Measurements from ENCODE around the gene VSIR. TPM values are rescaled to one million over a fixed set of nuclear protein-coding genes. Genes with fewer than 3 reads are reported as not detected.
A peak's percentile ranks its signal among the peaks of the same experiment; 100 is the strongest.

VSIR gene
- polyA plus RNA-seq, 1 of the 3 experiments (the other 2 are of a cell fraction) = 11.3 TPM

DNA sequence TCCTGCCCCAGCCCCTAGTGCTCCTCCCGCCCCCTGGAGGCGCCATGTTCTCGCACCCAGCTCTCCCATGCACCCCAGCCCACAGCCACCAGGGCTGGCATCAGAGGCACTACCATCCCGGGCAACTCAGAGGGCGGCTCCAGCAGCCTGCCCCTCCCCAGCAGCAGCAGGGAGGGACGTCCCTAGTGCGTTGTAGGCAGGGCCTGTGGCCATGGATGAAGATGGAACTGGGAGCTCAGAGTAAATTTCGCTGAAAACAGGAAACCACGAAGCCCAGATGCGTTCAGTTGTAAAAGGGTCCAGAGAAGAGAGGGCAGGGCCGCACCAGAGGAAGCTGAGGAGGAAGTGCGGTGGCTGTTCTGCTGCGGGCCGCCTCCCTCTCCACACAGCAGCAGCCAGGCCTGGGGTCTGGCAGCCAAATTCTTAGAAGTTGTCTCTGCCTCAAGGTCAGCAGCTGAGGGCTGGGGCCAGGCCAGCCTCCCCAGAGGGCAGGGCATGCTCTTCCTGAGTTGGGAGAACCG, 24.6 kb downstream of the VSIR start:
- Histone ChIP-seq H4K20me1 (ENCODE audit: insufficient read depth) (no peaks in the 10 kb centered on the region), H3K79me2 (ENCODE audit: insufficient read depth) (no peaks in the 10 kb centered on the region), H3K9me3 (no peaks in the 10 kb centered on the region), H3K9me2 (no peaks in the 10 kb centered on the region), H3K4me3 (ENCODE audit: low read depth in 2 of 2, low read length in 1 of 2) (no peak overlapping the region), H2AFZ (ENCODE audit: low read depth) (no peak overlapping the region), H3K4me2 (no peak overlapping the region), H3K36me3 (replicated peaks in 1 of 2; ENCODE audit: control insufficient read depth in 1 of 2, insufficient read depth in 2 of 2, low read length in 1 of 2) (no peaks in the 10 kb centered on the region), H3K9ac (no peak overlapping the region), H3F3A (replicated peaks; ENCODE audit: insufficient read depth) (no peaks in the 10 kb centered on the region), H3K27me3 (ENCODE audit: insufficient read depth) (no peaks in the 10 kb centered on the region), H3K27ac (ENCODE audit: low read depth in 2 of 2, low read length in 1 of 2) (no peak overlapping the region), H3K4me1 (ENCODE audit: control insufficient read depth in 1 of 2, insufficient read depth in 2 of 2, low read depth in 1 of 2, low read length in 1 of 2) (peaks cover 0 to 33% of the 10 kb centered on the region in 2 experiments; a peak in 1 of 4 replicates)
- TF ChIP-seq USF2 (IDR thresholded peaks at IDR 0.05; ENCODE audit: borderline replicate concordance, low read depth, low read length) = no peak
- no peak for TF ChIP-seq FOXJ3 (CRISPR knock-in tag; IDR thresholded peaks at IDR 0.05)
- no peak for TF ChIP-seq MAX (IDR thresholded peaks at IDR 0.05; ENCODE audit: low read depth)
- no peak for TF ChIP-seq TEAD4 (IDR thresholded peaks at IDR 0.05; ENCODE audit: borderline replicate concordance, insufficient read depth)
- TF ChIP-seq CHD2 (IDR thresholded peaks at IDR 0.05; ENCODE audit: low read length, partially characterized antibody) = no peak
- no peak for TF ChIP-seq EZH2phosphoT487 (IDR thresholded peaks at IDR 0.05; ENCODE audit: borderline replicate concordance, low read depth)
- TF ChIP-seq SMC3 (IDR thresholded peaks at IDR 0.05; ENCODE audit: low read depth, low read length) = no peak
- TF ChIP-seq MEF2A (IDR thresholded peaks at IDR 0.05; ENCODE audit: borderline replicate concordance, low read depth) = no peak
- peak; percentile 55 for DNase-seq
- CTCF ChIA-PET = interaction anchor here (1.1 to 1.4 kb wide), 3 partner anchors 24 to 84 kb away, joined by 3 to 8 read pairs (median 3); partner anchors contain the start of gene VSIR
- WGBS (ENCODE audit: low lambda C conversion rate) = 80% methylated on average over 13 of the region's 15 CpGs
- POLR2A ChIA-PET = no interaction called here

GRCh38 chr10:71747551-71748523, 25.5 kb downstream of the VSIR start:
- no peak for DNase-seq
- Histone ChIP-seq H3K27me3 (ENCODE audit: insufficient read depth) (no peaks in the 10 kb centered on the region), H3K79me2 (ENCODE audit: insufficient read depth) (no peaks in the 10 kb centered on the region), H3K36me3 (replicated peaks in 1 of 2; ENCODE audit: control insufficient read depth in 1 of 2, insufficient read depth in 2 of 2, low read length in 1 of 2) (no peaks in the 10 kb centered on the region), H2AFZ (ENCODE audit: low read depth) (no peak overlapping the region), H3K4me3 (ENCODE audit: low read depth in 2 of 2, low read length in 1 of 2) (no peak overlapping the region), H3F3A (replicated peaks; ENCODE audit: insufficient read depth) (no peaks in the 10 kb centered on the region), H3K9me2 (no peaks in the 10 kb centered on the region), H3K27ac (ENCODE audit: low read depth in 2 of 2, low read length in 1 of 2) (no peak overlapping the region), H3K4me2 (no peak overlapping the region), H3K9ac (no peak overlapping the region), H4K20me1 (ENCODE audit: insufficient read depth) (no peaks in the 10 kb centered on the region), H3K4me1 (ENCODE audit: control insufficient read depth in 1 of 2, insufficient read depth in 2 of 2, low read depth in 1 of 2, low read length in 1 of 2) (peaks cover 0 to 26% of the 10 kb centered on the region in 2 experiments; a peak in 1 of 4 replicates), H3K9me3 (no peaks in the 10 kb centered on the region)
- TF ChIP-seq, protein P1, sequence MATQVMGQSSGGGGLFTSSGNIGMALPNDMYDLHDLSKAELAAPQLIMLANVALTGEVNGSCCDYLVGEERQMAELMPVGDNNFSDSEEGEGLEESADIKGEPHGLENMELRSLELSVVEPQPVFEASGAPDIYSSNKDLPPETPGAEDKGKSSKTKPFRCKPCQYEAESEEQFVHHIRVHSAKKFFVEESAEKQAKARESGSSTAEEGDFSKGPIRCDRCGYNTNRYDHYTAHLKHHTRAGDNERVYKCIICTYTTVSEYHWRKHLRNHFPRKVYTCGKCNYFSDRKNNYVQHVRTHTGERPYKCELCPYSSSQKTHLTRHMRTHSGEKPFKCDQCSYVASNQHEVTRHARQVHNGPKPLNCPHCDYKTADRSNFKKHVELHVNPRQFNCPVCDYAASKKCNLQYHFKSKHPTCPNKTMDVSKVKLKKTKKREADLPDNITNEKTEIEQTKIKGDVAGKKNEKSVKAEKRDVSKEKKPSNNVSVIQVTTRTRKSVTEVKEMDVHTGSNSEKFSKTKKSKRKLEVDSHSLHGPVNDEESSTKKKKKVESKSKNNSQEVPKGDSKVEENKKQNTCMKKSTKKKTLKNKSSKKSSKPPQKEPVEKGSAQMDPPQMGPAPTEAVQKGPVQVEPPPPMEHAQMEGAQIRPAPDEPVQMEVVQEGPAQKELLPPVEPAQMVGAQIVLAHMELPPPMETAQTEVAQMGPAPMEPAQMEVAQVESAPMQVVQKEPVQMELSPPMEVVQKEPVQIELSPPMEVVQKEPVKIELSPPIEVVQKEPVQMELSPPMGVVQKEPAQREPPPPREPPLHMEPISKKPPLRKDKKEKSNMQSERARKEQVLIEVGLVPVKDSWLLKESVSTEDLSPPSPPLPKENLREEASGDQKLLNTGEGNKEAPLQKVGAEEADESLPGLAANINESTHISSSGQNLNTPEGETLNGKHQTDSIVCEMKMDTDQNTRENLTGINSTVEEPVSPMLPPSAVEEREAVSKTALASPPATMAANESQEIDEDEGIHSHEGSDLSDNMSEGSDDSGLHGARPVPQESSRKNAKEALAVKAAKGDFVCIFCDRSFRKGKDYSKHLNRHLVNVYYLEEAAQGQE (IDR thresholded peaks at IDR 0.05; ENCODE audit: low read depth, low read length) = no peak
- TF ChIP-seq GATA2 (CRISPR knock-in tag; IDR thresholded peaks at IDR 0.05) = no peak
- no peak for TF ChIP-seq NFIC (IDR thresholded peaks at IDR 0.05; ENCODE audit: borderline replicate concordance)
- no peak for TF ChIP-seq JUND (IDR thresholded peaks at IDR 0.05)
- TF ChIP-seq YY1 (IDR thresholded peaks at IDR 0.05; ENCODE audit: low read depth) = no peak
- TF ChIP-seq, protein P2, sequence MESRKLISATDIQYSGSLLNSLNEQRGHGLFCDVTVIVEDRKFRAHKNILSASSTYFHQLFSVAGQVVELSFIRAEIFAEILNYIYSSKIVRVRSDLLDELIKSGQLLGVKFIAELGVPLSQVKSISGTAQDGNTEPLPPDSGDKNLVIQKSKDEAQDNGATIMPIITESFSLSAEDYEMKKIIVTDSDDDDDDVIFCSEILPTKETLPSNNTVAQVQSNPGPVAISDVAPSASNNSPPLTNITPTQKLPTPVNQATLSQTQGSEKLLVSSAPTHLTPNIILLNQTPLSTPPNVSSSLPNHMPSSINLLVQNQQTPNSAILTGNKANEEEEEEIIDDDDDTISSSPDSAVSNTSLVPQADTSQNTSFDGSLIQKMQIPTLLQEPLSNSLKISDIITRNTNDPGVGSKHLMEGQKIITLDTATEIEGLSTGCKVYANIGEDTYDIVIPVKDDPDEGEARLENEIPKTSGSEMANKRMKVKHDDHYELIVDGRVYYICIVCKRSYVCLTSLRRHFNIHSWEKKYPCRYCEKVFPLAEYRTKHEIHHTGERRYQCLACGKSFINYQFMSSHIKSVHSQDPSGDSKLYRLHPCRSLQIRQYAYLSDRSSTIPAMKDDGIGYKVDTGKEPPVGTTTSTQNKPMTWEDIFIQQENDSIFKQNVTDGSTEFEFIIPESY (IDR thresholded peaks at IDR 0.05; ENCODE audit: borderline replicate concordance, low read depth) = no peak
- TF ChIP-seq USF2 (IDR thresholded peaks at IDR 0.05; ENCODE audit: borderline replicate concordance, low read depth, low read length) = no peak
- TF ChIP-seq SIN3A (IDR thresholded peaks at IDR 0.05; ENCODE audit: borderline replicate concordance, low read depth, low read length) = no peak
- TF ChIP-seq, protein P3, sequence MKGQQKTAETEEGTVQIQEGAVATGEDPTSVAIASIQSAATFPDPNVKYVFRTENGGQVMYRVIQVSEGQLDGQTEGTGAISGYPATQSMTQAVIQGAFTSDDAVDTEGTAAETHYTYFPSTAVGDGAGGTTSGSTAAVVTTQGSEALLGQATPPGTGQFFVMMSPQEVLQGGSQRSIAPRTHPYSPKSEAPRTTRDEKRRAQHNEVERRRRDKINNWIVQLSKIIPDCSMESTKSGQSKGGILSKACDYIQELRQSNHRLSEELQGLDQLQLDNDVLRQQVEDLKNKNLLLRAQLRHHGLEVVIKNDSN (IDR thresholded peaks at IDR 0.05; ENCODE audit: borderline replicate concordance, low read depth) = no peak
- ChIA-PET POLR2A (no interaction called here), CTCF (interaction anchor here (0.9 to 1.4 kb wide), 6 partner anchors 7 to 139 kb away, joined by 3 to 8 read pairs (median 3); partner anchors contain the start of gene VSIR)
- WGBS (ENCODE audit: low lambda C conversion rate) = 90% methylated on average over 11 of the region's 14 CpGs
